Upper lobe of left lung (tissue), 6 donors: ENCODE results near the gene SPTBN1. TPM values are rescaled to one million over a fixed set of nuclear protein-coding genes. Genes with fewer than 3 reads are reported as not detected.

ENCODE experiments used
- ATAC-seq, 2 donors: fragments of 200-7000 bp; cut with Tn5 transposase; one replicate each; pipeline ENCODE4 v1.9.1; 2022; ENCODE audit warnings: mild to moderate bottlenecking in 2 of 2, moderate library complexity in 2 of 2; ENCODE audit not compliant: low FRiP score in 2 of 2
- DNase-seq, 2 donors: peaks; one replicate each; pipeline ENCODE4 v3.0.0-alpha.2; 2019 to 2020
- H3K27ac ChIP-seq, 4 donors: fragments of 200-600 bp; sonication (generic); one replicate each; pipeline ENCODE4 v1.5.1; 2016 to 2019
- H3K27me3 ChIP-seq, 4 donors: fragments of 200-600 bp; sonication (generic); one replicate each; pipeline ENCODE4 v1.5.1; 2017 to 2019
- H3K36me3 ChIP-seq, 4 donors: fragments of 200-600 bp; sonication (generic); one replicate each; pipeline ENCODE4 v1.5.1; 2016 to 2019
- H3K4me1 ChIP-seq, 4 donors: fragments of 200-600 bp; sonication (generic); one replicate each; pipeline ENCODE4 v1.5.1; 2018 to 2019
- H3K4me3 ChIP-seq, 4 donors: fragments of 200-600 bp; sonication (generic); one replicate each; pipeline ENCODE4 v1.5.1; 2017 to 2019; ENCODE audit warnings: mild to moderate bottlenecking in 2 of 4, moderate library complexity in 1 of 4
- H3K9me3 ChIP-seq, 4 donors: fragments of 200-600 bp; sonication (generic); one replicate each; pipeline ENCODE4 v1.5.1; 2018 to 2019
- CTCF ChIP-seq, 6 experiments: fragments of 450-650 bp in 4 of 6; fragments of 200-600 bp in 2 of 6; sonication (generic) in 2 of 6; IDR thresholded peaks; one replicate each; pipeline ENCODE4 v1.5.1; 2016 to 2019; ENCODE audit warnings: antibody characterized with exemption in 6 of 6
- EP300 ChIP-seq, 4 donors: sonication (generic); formaldehyde crosslinking; IDR thresholded peaks; one replicate each; pipeline ENCODE4 v1.5.1; 2017; ENCODE audit warnings: antibody characterized with exemption in 4 of 4, control low read depth in 2 of 4
- POLR2A ChIP-seq, 4 donors: fragments of 450-650 bp; IDR thresholded peaks; one replicate each; pipeline ENCODE4 v1.5.1; 2016 to 2017; ENCODE audit warnings: antibody characterized with exemption in 4 of 4, mild to moderate bottlenecking in 2 of 4
- POLR2AphosphoS5 ChIP-seq, 2 donors: sonication (generic); formaldehyde crosslinking; IDR thresholded peaks; one replicate each; pipeline ENCODE4 v1.5.1; 2017; ENCODE audit warnings: antibody characterized with exemption in 2 of 2
- WGBS, 2 donors: methylation state at CpG; one replicate each; pipeline ENCODE4 v1.1.5; 2017 to 2018; 5-methylcytosine and 5-hydroxymethylcytosine counted together
- total RNA-seq, 6 donors: library from RNA; depleted of rRNA in 4 of 6; stranded (reverse); fragments of >200 nt in 4 of 6; gene quantifications; one replicate each; pipeline versions ENCODE4 v1.1.0 to v1.2.1, GENCODE V29; 2016 to 2021
- donor health status: DM: no; HTN: no; CAD: no; lungs with moderate emphysema.
- donor health status: DM: no; HTN: yes; CAD: no; lungs with severe emphysema.

SPTBN1 gene
- total RNA-seq, 6 donors from 2014 or later, result 449 to 911 (median 654) TPM

GRCh38 chr2:54419855-54420523 is 36.1 kb upstream of the SPTBN1 start:
- TF ChIP-seq CTCF (IDR thresholded peaks at IDR 0.05) (no peak), EP300 (IDR thresholded peaks at IDR 0.05) (no peak), POLR2AphosphoS5 (IDR thresholded peaks at IDR 0.05) (no peak)
- ATAC-seq (no peak), DNase-seq (no peak)
- no peaks in the 10 kb centered on the region for H3K36me3 ChIP-seq
- peaks cover 33 to 49% (median 42%) of the 10 kb centered on the region in 4 donors for H3K4me1 ChIP-seq
- H3K27ac ChIP-seq, result peak overlapping the region; percentile 53 to 90 (median 82)
- H3K27me3 ChIP-seq, result no peaks in the 10 kb centered on the region
- WGBS, 2 donors, result 67 to 69% methylated on average over 9 of the region's 9 CpGs
- no peaks in the 10 kb centered on the region for H3K9me3 ChIP-seq
- no peak overlapping the region for H3K4me3 ChIP-seq

GRCh38 chr2:54420524-54421172 is 35.5 kb upstream of the SPTBN1 start:
- H3K27ac ChIP-seq, result peak overlapping the region in 3 of 4 donors; percentile 8 to 83 (median 53)
- 60 to 74% methylated on average over 2 of the region's 2 CpGs for WGBS, 2 donors
- no peaks in the 10 kb centered on the region for H3K9me3 ChIP-seq
- H3K4me3 ChIP-seq, result no peak overlapping the region
- DNase-seq (no peak), ATAC-seq (no peak)
- no peaks in the 10 kb centered on the region for H3K36me3 ChIP-seq
- no peak for TF ChIP-seq POLR2AphosphoS5 (IDR thresholded peaks at IDR 0.05)
- TF ChIP-seq CTCF (IDR thresholded peaks at IDR 0.05), result no peak
- no peak for TF ChIP-seq POLR2A (IDR thresholded peaks at IDR 0.05)
- no peak for TF ChIP-seq EP300 (IDR thresholded peaks at IDR 0.05)
- H3K4me1 ChIP-seq, result peaks cover 26 to 45% (median 36%) of the 10 kb centered on the region in 4 donors
- H3K27me3 ChIP-seq, result no peaks in the 10 kb centered on the region

DNA sequence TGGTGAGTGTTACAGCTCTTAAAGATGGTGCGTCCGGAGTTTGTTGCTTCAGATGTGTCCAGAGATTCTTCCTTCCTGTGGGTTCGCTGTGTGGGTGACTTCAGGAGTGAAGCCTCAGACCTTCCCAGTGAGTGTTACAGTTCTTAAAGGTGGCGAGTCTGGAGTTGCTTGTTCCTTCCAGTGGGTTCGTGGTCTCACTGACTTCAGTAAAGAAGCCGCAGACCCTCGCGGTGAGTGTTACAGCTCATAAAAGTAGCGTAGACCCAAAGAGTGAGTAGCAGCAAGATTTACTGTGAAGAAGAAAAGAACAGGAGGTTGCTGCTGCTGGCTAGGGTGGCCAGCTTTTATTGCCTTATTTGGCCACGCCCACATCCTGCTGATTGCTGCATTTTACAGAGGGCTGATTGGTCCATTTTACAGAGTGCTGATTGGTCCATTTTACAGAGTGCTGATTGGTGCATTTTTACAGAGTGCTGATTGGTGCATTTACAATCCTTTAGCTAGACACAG is 34.0 kb upstream of the SPTBN1 start:
- Histone ChIP-seq H3K36me3 (no peaks in the 10 kb centered on the region), H3K27ac (no peak overlapping the region), H3K27me3 (no peaks in the 10 kb centered on the region), H3K9me3 (no peaks in the 10 kb centered on the region), H3K4me3 (no peak overlapping the region), H3K4me1 (peaks cover 14 to 36% (median 27%) of the 10 kb centered on the region in 4 donors)
- TF ChIP-seq POLR2A (IDR thresholded peaks at IDR 0.05), result no peak
- TF ChIP-seq POLR2AphosphoS5 (IDR thresholded peaks at IDR 0.05), result no peak
- no peak for TF ChIP-seq EP300 (IDR thresholded peaks at IDR 0.05)
- TF ChIP-seq CTCF (IDR thresholded peaks at IDR 0.05), result no peak
- WGBS, 2 donors, result 74 to 92% methylated on average over 10 of the region's 10 CpGs
- ATAC-seq (no peak), DNase-seq (no peak)

DNA sequence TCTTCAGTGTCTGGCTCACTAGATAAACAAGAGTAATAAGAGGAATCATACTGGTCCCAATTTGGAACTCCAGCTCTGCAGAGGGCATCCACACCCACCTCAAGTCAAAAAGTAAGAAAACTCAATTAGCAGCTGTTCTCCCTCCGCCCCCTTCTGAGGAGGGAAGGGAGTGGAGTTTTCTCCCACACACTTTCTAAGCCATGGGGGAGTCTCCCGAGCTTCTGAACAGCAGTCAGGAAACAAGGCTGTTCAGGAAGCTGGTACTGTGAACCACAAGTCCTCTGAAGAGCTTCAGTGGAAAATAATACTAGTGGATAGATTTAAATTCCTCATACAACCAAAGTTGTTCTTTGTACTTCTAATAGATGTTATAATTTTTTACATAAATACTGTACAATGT is 32.9 kb upstream of the SPTBN1 start:
- H3K4me3 ChIP-seq, result no peak overlapping the region
- H3K4me1 ChIP-seq, result peaks cover 14 to 40% (median 27%) of the 10 kb centered on the region in 4 donors
- H3K9me3 ChIP-seq, result no peaks in the 10 kb centered on the region
- ATAC-seq (no peak), DNase-seq (no peak)
- no peaks in the 10 kb centered on the region for H3K27me3 ChIP-seq
- H3K27ac ChIP-seq, result peak overlapping the region in 3 of 4 donors; percentile 13 to 67 (median 19)
- TF ChIP-seq POLR2A (IDR thresholded peaks at IDR 0.05), result no peak
- TF ChIP-seq POLR2AphosphoS5 (IDR thresholded peaks at IDR 0.05), result no peak
- no peak for TF ChIP-seq EP300 (IDR thresholded peaks at IDR 0.05)
- WGBS, 2 donors, result 54 to 56% methylated on average over 2 of the region's 2 CpGs
- no peaks in the 10 kb centered on the region for H3K36me3 ChIP-seq

DNA sequence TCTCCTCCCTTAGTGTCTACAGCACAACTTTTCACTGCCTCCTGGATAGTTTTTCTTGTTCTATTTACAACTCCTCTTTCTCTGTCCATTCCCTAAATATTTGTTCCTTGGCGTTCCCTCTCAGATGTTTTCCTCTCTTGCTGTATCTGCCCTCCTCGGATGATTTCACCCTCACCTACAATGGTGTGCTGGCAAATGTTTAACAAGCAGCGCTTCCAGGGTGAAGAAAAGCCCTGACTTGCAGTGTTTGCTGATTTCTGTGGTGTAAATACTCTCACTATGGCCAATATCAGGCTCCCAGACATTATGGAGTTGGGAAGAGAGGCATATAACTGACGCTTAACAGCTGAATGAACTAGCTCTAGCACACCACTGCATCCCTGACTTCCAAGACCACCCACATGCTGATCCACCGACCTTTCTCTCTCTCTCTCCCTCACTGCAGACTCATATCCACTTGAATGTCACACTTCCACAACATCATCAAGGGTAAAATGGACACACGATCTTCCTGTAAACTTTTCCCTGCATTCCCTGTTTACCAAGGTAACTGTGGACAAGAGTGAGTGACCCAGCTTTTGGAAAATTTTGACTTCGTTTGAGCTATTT is 31.5 kb upstream of the SPTBN1 start:
- TF ChIP-seq POLR2AphosphoS5 (IDR thresholded peaks at IDR 0.05), result no peak
- TF ChIP-seq CTCF (IDR thresholded peaks at IDR 0.05), result no peak
- TF ChIP-seq POLR2A (IDR thresholded peaks at IDR 0.05), result no peak
- no peak for TF ChIP-seq EP300 (IDR thresholded peaks at IDR 0.05)
- H3K27me3 ChIP-seq, result no peaks in the 10 kb centered on the region
- H3K9me3 ChIP-seq, result no peaks in the 10 kb centered on the region
- no peak for ATAC-seq
- H3K36me3 ChIP-seq, result no peaks in the 10 kb centered on the region
- peaks cover 24 to 44% (median 35%) of the 10 kb centered on the region in 4 donors for H3K4me1 ChIP-seq
- H3K4me3 ChIP-seq, result no peak overlapping the region
- no peak for DNase-seq
- WGBS, 2 donors, result 67 to 83% methylated on average over 7 of the region's 7 CpGs
- H3K27ac ChIP-seq, result no peak overlapping the region
